GDM1 (cell line): ENCODE data around the gene MYMK.

Experiments
- DNase-seq: peaks from one replicate; lab custom pipeline; 2025; lab: John Stamatoyannopoulos, UW

The MYMK gene

DNA sequence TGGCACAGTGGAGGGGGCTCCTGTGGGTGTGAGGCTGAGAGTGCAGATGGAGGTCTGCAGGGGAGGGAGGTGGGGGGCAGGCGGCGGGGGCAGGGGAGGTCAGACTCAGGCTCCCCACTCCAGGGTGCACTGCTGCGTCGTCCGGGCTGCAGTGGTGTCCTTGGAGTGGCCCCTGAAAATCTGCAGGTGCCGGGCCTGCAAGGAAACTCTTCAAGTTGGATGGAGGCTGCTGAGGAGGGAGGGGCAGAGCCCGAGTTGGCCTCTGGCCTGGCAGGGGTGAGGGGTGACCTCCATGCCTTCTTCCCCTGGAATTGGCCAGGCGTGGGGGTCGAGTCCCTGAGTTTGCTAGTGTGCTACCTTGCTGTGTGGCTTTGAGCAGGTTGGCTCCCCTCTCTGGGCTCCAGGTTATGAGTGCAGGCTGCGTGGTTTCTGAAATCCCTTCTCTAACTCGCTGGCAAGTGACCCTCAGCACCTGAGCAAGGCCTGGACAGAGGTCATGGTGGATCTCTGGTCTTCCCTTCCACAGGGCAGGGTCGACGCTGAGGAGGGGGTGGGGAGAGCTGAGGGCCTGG is 10.6 kb upstream of the MYMK start:
- no peak for DNase-seq

DNA sequence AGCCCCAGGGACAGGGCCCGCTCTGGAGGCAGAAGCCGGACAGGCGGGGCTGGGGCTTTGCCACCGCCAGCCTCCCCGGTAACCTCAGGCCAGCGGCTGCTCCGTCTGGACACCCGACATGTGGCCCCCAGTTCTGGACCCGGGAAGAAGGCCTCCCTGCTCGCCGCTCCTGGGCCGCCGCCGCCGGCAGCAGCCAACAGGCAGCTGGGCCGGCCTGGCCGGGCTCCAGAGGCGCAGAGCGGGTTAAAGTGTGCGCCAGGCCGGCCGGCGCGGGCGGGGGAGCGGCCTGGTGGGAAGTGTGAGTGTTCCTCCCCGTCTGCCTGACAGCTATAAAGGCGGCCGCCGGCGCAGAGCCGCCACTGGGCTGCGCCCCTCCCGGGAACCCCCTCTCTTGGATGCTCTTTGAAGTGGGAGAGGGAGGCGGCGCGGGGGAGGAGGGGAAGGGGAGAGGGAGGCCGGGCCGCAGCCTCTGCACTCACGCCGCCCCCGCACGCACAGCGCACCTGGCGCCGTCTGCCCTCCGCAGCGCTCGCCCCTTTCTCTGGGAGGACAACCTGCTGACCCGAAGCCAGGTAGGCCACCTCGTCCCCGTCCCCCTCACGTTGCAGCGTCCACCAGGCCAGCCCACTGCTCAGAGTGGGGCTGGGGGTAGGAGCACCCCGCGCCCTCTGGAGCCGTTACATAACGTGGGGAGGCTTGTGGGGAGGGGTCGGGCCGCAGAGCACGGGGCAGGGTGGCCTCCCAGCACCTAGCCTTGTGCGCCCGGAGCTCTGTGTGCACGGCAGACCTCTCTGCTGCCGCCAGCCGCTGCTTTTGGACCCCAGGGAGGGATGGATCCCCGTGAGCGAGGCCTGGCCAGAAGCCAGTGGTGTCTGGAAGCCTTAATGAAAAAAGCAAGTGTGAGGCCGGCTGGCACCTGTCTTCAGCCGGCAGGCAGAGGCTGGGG is 9.9 kb upstream of the MYMK start, which contains the start of gene ADAMTSL2:
Gene ADAMTSL2, plus strand, starts transcription at position 359 of the 946 bp plus-strand sequence. CDS start 2,009 bp downstream, outside the sequence.
- DNase-seq, result no peak

DNA sequence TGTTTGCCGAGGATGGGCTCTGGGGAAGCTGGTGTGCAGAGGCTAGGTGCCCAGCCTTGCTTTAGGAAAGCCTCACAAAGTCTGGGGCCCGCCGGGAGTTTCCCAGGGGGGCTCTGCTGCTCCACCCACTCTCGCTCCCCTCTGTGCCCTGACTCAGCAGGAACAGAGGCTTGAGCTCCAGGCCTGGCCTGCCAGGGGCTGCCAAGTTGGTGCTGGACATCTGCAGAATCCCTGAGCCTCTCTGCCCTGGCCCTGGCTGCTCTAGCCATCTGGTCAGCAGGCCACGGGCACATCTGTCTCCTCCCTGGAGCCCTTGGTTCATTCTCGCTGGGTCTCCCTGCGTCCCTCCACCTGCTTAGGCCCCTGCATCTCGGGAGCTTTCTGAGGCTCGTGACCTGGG is 9.1 kb upstream of the MYMK start:
- no peak for DNase-seq

DNA sequence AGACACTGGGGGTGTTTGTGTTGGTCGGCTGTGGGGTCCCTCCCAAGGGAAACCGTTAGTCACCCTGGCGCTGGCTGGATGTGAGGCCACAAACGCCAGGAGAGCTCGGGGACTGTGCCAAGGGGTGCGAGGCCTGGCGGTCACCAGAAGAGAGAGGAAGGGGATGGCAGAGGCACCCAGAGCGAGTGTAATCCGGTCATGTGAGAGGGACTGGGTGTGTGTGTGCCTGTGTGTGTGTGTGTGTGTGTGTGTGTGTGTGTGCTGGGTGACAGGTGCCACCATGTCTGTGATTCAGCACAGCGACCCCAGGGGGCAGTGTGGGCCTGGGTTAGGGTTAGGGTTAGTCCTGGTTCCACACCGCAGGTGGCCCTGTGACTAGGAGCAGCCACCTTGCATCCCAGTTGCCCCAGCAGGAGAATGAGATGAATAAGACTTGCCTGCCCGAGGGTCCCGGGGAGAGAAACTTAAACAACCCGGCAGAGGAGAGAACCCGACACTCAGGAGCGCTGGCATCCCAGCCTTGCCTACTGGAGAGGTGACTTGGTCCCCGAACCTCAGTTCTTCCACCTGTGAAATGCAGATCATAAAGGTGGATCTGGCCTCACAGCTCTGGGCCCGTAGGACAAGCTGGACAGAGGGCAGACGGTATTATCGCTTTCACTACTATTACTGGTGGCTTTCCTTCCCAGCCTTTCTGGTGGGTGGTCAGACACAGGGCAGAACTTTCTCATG is 8.3 kb upstream of the MYMK start:
- peak; percentile 24 for DNase-seq

DNA sequence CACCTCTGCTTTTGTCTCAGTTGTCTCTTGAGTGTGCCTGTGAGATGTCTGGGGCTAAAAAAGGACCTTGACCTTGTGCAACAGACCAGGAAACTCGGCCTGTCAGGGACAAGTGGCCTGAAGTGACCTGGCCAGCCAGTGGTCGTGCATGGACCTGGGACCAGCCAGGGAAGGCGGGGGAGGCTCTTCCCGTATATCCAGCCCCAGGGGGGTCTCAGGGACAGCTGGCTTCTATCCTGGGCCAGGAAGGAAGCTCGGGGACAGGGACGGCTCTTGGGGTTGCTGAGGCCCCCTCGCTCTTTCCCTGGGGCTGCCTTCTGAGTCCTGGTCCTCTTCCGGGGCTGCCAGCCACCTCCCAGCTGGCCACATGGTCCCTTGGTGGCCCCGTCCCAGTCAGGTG is 6.5 kb upstream of the MYMK start:
- DNase-seq, result no peak

DNA sequence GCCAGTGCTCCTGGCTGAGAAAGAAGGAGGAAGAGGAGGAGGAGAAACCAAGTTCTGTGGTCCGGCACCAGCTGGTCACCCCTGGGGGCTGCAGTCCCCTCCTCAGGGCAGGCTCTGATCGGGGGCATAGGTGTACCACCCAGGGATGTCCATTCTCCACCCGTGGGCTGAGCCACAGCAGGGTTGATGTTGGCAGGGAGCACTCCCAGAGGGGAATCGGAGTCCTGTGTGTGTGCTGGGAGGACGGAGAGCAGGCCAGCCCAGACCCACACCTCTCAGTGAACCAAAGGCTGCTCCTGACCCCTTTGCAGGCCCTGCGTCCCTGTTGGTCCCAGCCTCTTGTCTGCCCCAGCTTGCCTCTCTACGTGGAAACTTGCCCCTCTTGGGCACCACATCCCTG is 5.1 kb upstream of the MYMK start:
- DNase-seq, result no peak

DNA sequence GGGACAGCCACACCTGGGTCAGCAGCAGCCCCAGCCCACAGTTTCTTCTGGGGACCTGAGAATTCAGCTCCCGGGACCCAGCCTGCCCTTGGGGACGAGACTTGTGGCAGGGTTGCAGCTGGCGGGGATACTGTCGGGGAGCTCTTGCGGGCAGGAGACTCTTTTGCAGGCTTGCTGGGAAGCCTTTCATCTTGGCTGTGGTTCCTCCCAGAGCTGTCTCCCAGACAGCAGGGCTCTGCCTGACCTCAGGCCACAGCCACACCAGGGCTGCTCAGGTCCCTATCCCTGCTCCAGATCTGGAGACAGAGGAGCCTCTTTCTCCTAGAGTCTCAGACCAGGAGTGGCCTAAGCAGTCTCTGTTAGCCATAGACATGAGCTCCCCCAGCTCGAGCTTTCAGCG is 4.7 kb upstream of the MYMK start:
- DNase-seq, result no peak

DNA sequence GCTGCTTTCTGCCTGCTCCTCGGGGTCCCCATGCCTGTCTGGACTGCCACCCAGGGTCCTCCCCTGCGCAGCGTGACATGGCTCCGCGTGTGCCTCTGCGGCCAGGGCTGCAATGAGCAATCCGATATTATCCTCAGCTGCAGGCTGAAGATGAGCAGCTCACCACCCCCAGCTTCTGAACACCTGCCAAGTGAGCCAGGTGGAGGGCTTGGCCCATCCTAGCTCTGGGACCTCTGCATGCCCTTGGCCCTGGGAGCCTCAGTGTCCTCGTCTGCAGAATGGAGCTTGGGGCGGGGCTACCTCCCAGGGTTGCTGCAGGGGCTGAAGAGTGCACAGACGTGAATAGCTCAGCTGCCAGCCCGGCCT is 4.1 kb upstream of the MYMK start:
- no peak for DNase-seq

DNA sequence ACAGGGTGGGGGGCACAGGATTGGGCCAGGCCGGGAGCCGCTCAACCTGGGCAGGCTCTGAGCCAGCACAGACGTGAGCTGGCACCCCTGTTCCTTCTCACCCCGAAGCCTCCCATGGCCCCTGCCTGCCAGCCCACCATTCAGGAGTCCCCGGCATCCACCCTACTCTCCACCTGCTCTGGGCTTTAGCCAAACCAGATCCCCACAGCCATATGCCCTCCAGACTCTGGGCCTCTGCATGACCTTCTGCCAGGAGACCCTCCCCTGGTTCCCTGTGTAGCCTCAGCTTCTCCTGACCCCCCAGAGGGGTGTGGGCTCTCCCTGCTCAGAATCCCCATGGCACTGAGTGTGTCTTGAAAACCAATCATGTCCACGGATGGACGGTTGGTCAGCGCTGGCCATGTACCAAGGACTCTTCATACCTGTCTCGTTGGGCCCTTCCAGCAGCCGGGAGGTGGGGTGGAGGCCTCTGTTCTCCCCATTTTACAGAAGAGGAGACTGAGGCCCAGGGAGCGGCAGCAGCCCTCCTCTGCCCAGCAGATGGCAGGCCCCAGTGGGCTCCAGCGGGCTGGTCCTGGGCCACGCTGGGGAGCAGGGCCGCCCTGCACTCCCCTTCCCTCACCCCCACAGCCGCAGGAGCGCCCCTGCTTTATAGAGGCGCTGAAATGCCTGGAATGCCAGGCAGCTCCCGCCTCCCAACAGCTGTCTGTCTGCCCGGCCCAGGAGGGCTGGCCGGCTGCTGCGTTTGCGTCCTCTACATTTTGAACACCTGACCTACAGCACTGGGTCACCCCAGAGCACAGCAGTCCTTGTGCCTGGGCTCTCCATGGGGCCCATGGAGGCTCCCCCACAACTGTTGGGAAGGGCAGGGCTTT is 3.5 kb upstream of the MYMK start:
- DNase-seq, result no peak

DNA sequence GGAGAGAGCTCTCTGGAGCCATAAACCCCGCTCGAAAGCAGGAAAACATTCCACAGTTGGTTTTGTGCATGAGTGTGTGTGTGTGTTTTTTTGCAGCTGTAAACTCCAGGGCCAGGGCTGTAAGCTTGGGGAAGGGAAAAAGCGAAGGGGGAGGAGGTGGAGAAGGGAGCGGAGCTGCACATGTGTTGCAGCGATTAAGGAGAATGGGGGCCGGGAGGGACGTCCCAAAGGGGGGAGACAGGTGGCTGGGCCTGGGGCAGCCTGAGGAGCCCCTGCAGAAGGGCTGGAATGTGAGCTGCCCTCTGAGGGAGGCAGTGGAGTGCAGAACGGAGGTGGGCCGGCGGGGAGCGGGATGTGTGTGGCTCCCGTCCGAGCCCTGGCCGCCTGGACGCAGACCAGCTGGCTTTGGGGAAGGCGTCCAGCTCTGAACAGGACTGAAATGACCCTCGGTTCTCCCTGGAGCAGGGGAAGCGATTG is 2.7 kb upstream of the MYMK start:
- no peak for DNase-seq

DNA sequence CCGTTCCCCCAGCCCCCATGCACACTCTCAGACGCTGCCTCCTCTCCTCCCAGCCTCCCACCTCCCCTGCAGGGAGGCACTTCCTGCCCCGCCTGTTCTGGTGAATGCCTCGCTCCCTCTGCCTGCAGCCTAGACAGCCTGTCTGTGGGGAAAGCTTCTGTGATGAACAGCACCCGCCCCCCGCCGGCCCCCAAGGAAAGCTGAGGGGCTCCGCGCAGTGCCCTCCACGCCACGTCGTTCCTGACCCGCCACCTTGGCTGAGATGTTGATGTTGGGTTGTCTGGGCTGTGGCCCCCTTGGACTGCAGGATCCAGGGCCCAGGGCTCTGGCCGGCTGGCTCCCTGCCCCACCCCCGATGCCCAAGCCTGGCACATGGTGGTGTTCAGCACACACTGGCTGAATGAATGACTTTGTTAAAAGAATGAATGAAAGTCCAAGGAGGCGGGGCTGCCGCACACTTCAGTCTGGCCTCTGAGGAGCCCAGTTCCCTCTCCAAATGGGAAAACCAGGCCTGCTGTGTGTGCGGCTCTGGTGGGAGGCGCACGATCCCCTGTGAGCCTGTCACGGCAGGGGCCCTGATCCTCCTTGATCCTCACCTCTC is 2.1 kb upstream of the MYMK start:
- DNase-seq, result no peak

DNA sequence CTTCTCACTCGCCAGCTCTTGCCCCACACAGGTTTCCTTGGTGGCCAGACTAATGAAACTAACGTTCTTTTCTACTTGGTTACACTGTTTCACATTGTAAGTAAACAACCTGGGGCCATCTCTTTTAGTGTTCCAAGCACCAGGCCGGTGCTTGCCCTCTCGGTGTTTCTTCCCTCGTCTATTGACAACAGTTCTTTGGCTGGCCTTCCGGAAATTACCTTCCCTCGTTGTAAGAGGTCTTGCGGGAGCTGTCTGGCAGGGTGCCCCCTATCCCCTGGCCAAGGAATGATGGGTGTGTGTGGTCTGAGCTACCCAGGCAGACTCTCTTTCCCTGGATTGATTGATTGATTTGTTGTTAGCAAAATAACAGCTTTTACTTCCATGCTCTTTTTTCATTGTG is 918 bp upstream of the MYMK start:
- DNase-seq, result no peak

DNA sequence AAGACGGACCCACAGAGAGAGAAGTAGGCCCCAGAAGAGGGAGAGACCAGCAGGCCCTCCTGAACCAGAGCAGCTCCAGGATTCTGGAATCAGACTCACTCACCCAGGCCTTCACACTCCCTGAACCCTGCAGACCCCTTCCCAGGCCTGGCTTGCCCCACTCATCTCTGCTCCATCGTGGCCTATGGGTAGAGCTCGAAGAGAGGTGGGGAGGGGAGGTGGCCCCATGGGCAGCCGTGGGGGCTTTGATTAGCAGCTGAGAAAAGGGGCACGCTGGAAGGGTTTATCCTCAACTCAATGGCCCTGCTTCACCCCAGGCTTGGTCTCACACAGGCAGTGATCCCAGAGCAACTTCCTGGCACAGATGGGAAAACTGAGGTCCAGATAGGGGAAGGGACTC is 613 bp downstream of the MYMK start:
- DNase-seq, result no peak

DNA sequence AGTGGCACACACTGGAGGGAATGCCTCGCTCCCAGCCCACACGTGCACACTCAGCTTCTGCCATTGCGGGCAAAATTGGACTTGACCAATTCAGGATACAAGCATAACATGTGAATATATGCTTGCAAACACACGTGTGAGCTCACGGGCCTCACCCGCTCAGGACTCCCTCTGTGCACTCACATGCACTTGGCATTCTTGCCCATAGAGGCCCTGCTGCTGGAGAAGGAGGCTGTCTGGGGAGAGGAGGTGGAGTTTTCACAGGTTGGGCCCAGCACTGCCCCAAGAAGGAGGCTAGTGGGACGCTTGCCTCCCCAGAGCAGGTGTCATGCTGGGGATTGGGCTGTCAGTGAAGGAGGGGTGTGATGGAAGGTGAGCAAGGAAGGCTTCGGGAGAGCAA is 1.7 kb downstream of the MYMK start:
- no peak for DNase-seq

DNA sequence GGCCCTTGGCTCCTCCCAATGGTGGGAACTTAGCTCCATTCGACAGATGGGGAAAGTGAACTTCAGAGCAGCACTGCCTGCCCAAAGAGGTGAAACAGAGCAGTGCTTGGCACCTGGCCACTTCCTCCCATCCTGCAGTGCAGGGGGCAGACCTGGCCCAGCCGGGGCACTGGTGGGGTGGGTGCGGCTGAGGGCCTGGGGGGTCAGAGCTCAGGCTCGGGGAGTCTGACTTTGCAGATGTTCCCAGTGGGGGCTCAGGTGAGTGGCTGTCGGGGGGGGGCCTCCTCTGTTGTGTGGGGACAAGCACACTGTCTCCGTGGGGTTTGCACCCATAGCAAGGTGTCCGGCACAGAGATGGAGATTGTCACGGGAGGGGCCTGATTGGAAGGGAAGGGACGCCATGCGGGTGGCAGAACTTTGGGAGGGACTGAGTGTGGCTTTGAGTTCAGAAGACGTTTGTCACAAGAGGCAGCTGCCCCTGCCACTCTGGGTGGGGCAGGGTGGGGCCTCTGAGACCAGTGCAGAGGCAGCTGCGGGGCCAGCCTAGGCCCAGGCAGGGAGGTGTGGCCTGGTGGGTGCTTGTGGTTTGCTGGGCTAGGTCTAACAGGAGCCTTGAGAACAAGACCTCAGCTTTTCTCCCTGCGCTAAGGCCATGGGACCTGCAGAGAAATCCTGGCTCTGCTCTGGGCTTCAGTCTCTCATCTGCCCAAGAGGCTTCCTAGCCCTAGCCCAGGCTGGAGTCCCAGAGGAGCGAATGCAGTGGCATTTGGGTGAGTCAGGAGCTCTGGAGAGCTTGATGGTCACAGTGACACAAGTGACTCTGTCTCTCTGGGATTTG is 2.5 kb downstream of the MYMK start:
- DNase-seq, result no peak

DNA sequence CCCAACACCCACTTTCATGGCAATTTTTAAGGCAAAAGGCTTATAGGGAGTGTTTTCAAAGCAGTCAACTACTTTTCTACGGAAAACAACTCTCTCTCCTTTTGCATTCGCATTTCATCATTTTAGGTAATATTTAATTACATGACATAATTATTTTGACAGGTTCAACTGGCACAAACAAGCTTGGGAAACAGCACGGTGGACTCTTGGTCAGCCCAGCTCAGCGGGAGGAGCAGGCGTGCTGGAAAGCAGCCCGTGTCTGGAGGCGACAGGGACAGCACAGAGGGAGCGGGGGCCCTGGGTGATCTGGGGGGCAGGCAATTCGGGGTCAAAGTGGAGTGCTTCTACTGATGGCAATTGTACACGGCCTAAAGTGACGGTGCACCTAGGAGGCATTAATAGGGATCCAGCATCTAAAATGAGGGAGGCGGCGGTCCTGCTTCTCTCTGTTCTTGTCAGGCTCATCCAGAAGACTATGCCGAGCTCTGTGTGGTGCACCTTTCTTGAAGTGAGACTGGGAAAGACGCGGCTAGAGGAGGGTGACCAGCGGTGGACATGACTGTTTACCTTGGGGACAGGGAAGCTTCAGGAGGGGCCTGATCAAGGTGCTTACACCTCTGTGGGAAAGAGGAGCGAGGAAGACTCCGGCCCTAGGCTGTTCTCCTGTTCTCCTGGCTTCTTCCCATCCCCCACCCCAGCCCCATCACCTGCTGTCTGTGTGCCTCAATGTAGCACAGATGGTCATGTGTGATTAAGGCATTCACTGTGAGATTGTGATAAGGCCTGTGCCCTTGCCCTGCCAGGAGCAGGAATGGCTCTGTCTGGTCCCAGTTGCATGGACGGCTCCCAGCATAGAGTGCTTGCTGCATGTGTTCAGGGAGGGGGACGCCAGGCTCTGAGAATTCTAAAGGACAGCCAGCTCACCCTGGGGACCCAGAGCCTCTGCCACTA is 3.4 kb downstream of the MYMK start:
- DNase-seq, result no peak

DNA sequence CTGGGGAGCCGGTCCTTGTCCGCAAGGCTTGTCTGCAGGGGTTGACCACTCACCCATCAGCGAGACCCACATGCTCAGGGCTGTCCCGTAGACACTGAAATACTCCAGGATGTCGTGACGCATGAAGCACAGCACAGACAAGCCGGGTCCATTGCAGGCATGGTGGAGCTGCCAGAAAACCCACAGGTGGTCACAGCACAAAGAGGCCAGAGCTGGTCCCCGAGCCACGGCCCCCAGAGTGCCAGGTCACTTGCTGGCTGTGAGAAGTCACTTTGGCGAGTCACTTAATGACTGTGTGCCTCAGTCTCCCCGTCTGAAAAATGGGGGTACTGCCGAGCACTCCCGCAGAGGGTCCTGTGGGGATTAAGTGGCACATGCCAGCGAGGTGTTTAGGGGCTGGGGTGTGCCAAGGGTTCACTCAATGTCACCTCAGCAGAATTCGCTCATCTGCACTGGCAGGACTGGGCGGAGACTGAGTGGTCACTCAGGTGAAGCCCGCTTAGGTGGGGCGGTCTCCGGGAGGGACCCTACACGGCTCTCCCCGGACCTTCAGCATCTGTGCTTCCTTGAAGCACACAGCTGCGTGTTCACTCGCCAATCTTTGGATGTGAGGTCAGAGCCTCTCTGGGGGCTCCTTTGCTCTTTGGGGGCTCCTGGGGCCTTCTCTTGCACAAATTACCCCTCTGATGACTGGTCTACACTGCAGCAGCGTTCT is 4.5 kb downstream of the MYMK start:
- no peak for DNase-seq

DNA sequence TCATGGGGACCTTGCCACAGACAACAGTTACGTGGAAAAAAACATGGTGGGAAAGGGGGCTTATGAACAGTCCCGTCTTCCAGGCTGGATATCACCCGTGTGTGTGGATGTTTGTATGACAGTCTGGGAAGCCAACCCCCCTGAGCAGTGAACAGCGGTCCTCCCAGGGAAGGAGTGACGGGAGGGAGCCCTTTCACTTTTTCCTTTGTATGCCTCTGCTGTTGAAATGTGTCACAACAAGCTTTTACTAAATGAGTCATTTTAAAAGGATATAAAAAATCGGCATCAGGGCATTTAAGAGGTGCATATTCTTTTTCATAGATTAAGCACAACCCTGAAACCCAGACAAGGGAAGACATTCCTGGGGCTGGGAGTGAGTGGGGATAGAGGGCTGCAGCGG is 5.1 kb downstream of the MYMK start:
- no peak for DNase-seq
